Jurkat, Clone E6-1 (cell line): ENCODE measurements around the gene SPRYD4.
"Not testable (repeated sequence)": the region's sequence is repeated elsewhere in the genome, so short reads cannot be mapped to it uniquely, and the experiment has no call there.

Source experiments
- DNase-seq: peaks from one replicate; pipeline ENCODE4 v3.0.0-alpha.2; 2011; ENCODE audit warnings: low read depth, low spot score
- H3K4me3 ChIP-seq: 2 replicates; pipeline ENCODE4 v1.5.1; 2011; ENCODE audit warnings: mild to moderate bottlenecking, low read length, control low read depth, moderate library complexity

Gene SPRYD4

GRCh38 chr12:56469007-56469930, 891 bp downstream of the SPRYD4 start:
- peak overlapping the region; percentile 98 for H3K4me3 ChIP-seq
- DNase-seq, result no peak

- no peak overlapping the region for H3K4me3 ChIP-seq
- no peak for DNase-seq
Observed at GRCh38 chr12:56474389-56474788, 6.0 kb downstream of the SPRYD4 start.

- H3K4me3 ChIP-seq, result no peak overlapping the region
- no peak for DNase-seq
Observed at GRCh38 chr12:56476143-56476542, 7.8 kb downstream of the SPRYD4 start.

- no peak for DNase-seq
Observed at GRCh38 chr12:56476972-56477432, 8.6 kb downstream of the SPRYD4 start.

GRCh38 chr12:56477521-56478225, 9.3 kb downstream of the SPRYD4 start:
- DNase-seq, result no peak
- H3K4me3 ChIP-seq, result no peak overlapping the region

More at GRCh38 chr12:56476972-56477432, 8.6 kb downstream of the SPRYD4 start:
- H3K4me3 ChIP-seq, result no peak overlapping the region

GRCh38 chr12:56479625-56480024, 11.2 kb downstream of the SPRYD4 start:
- H3K4me3 ChIP-seq, result no peak overlapping the region
- no peak for DNase-seq

GRCh38 chr12:56484566-56484965, 16.2 kb downstream of the SPRYD4 start:
- no peak for DNase-seq
- no peak overlapping the region for H3K4me3 ChIP-seq

GRCh38 chr12:56486694-56487093, 18.3 kb downstream of the SPRYD4 start:
- H3K4me3 ChIP-seq, result no peak overlapping the region
- no peak for DNase-seq

GRCh38 chr12:56487448-56488040, 19.2 kb downstream of the SPRYD4 start:
- DNase-seq, result no peak
- H3K4me3 ChIP-seq, result no peak overlapping the region

GRCh38 chr12:56488041-56488955, 19.9 kb downstream of the SPRYD4 start, which contains the start of gene GLS2:
GLS2 (minus strand) TSS chr12:56488161; CDS start chr12:56488118, 43 bp downstream.
- no peak for DNase-seq
- no peak within 1 kb of the TSS for H3K4me3 ChIP-seq

GRCh38 chr12:56490360-56490759, 22.0 kb downstream of the SPRYD4 start:
- no peak for DNase-seq
- no peak overlapping the region for H3K4me3 ChIP-seq

GRCh38 chr12:56493409-56494105, 25.2 kb downstream of the SPRYD4 start:
- H3K4me3 ChIP-seq, DNase-seq: not testable (repeated sequence)

GRCh38 chr12:56494106-56494415, 25.7 kb downstream of the SPRYD4 start:
- DNase-seq, result not testable (repeated sequence)

GRCh38 chr12:56494481-56494880, 26.1 kb downstream of the SPRYD4 start:
- not testable (repeated sequence) for DNase-seq, H3K4me3 ChIP-seq

More at GRCh38 chr12:56494106-56494415, 25.7 kb downstream of the SPRYD4 start:
- not testable (repeated sequence) for H3K4me3 ChIP-seq

- H3K4me3 ChIP-seq, DNase-seq: not testable (repeated sequence)
Observed at GRCh38 chr12:56496704-56497103, 28.3 kb downstream of the SPRYD4 start.

- H3K4me3 ChIP-seq, DNase-seq: not testable (repeated sequence)
Observed at GRCh38 chr12:56498126-56498902, 29.9 kb downstream of the SPRYD4 start.

GRCh38 chr12:56499452-56499851, 31.1 kb downstream of the SPRYD4 start:
- DNase-seq, H3K4me3 ChIP-seq: not testable (repeated sequence)
